Tibial nerve (tissue), 4 donors: ENCODE measurements around the gene HOMEZ. TPM values are rescaled to one million over a fixed set of nuclear protein-coding genes. Genes with fewer than 3 reads are reported as not detected.
A peak's percentile ranks its signal among the peaks of the same experiment; 100 is the strongest.

Experiments used
- DNase-seq, 2 donors: peaks; one replicate each; pipeline ENCODE4 v3.0.0-alpha.2; 2019; ENCODE audit warnings: low spot score in 2 of 2
- H3K27ac ChIP-seq, 4 donors: fragments of 200-600 bp; sonication (generic) in 3 of 4; one replicate each; pipeline ENCODE4 v1.5.1; 2017 to 2019; ENCODE audit warnings: mild to moderate bottlenecking in 1 of 4
- H3K27me3 ChIP-seq, 2 donors: fragments of 200-600 bp; sonication (generic) in 1 of 2; one replicate each; pipeline versions ENCODE4 v1.5.1 to v1.6.0; 2017 to 2019
- H3K36me3 ChIP-seq, 3 donors: fragments of 200-600 bp; sonication (generic); one replicate each; pipeline ENCODE4 v1.5.1; 2018 to 2019
- H3K4me1 ChIP-seq, 4 donors: fragments of 200-600 bp; sonication (generic) in 3 of 4; one replicate each; pipeline ENCODE4 v1.5.1; 2017 to 2019
- H3K4me3 ChIP-seq, 4 donors: fragments of 200-600 bp; sonication (generic) in 3 of 4; one replicate each; pipeline ENCODE4 v1.5.1; 2017 to 2019; ENCODE audit warnings: mild to moderate bottlenecking in 1 of 4, moderate library complexity in 1 of 4
- H3K9me3 ChIP-seq, 4 donors: fragments of 200-600 bp; sonication (generic) in 3 of 4; one replicate each; pipeline ENCODE4 v1.5.1; 2017 to 2019
- CTCF ChIP-seq, 5 experiments: fragments of 200-600 bp in 3 of 5; fragments of 450-650 bp in 2 of 5; sonication (generic) in 3 of 5; IDR thresholded peaks; one replicate each; pipeline ENCODE4 v1.5.1; 2016 to 2019; ENCODE audit warnings: antibody characterized with exemption in 5 of 5, mild to moderate bottlenecking in 3 of 5, moderate library complexity in 2 of 5
- EP300 ChIP-seq, 2 donors: sonication (generic); formaldehyde crosslinking; IDR thresholded peaks; one replicate each; pipeline ENCODE4 v1.6.1; 2017; ENCODE audit warnings: antibody characterized with exemption in 2 of 2, mild to moderate bottlenecking in 1 of 2
- POLR2A ChIP-seq, 2 donors: fragments of 450-650 bp; IDR thresholded peaks; one replicate each; pipeline ENCODE4 v1.6.1; 2017; ENCODE audit warnings: antibody characterized with exemption in 2 of 2, mild to moderate bottlenecking in 2 of 2, moderate library complexity in 2 of 2
- WGBS, 2 donors: methylation state at CpG; one replicate each; pipeline ENCODE4 v1.1.5; 2018; 5-methylcytosine and 5-hydroxymethylcytosine counted together
- total RNA-seq, 4 donors: library from RNA; depleted of rRNA; stranded (reverse); fragments of >200 nt; gene quantifications; one replicate each; pipeline ENCODE4 v1.1.0, GENCODE V29; 2016

Gene HOMEZ
- total RNA-seq, 4 donors from 2014 or later = 7.5 to 35.2 (median 10.2) TPM

- Histone ChIP-seq H3K9me3 (no peaks in the 10 kb centered on the region), H3K36me3 (peaks cover 0 to 49% (median 0%) of the 10 kb centered on the region in 3 donors), H3K4me1 (peaks cover 5 to 40% (median 25%) of the 10 kb centered on the region in 4 donors), H3K27me3 (no peaks in the 10 kb centered on the region), H3K27ac (peak overlapping the region in 1 of 4 donors; percentile 8), H3K4me3 (no peak overlapping the region)
- TF ChIP-seq CTCF (IDR thresholded peaks at IDR 0.05) = no peak
- TF ChIP-seq POLR2A (IDR thresholded peaks at IDR 0.05) = no peak
- WGBS, 2 donors = 85 to 86% methylated on average over 17 of the region's 17 CpGs
- DNase-seq = no peak
Observed at GRCh38 chr14:23308721-23309445, 23.0 kb upstream of the HOMEZ start.

GRCh38 chr14:23307687-23308644, 22.0 kb upstream of the HOMEZ start:
- no peak for DNase-seq
- peaks cover 5 to 45% (median 26%) of the 10 kb centered on the region in 4 donors for H3K4me1 ChIP-seq
- peaks cover 0 to 49% (median 0%) of the 10 kb centered on the region in 3 donors for H3K36me3 ChIP-seq
- H3K4me3 ChIP-seq = peak overlapping the region; percentile 48 to 84 (median 60)
- H3K27ac ChIP-seq = peak overlapping the region in 2 of 4 donors; percentile 81 to 95
- no peaks in the 10 kb centered on the region for H3K9me3 ChIP-seq
- TF ChIP-seq CTCF (IDR thresholded peaks at IDR 0.05) (no peak), POLR2A (IDR thresholded peaks at IDR 0.05) (no peak), EP300 (IDR thresholded peaks at IDR 0.05) (no peak)
- WGBS, 2 donors = 83 to 85% methylated on average over 22 of the region's 22 CpGs
- H3K27me3 ChIP-seq = no peaks in the 10 kb centered on the region

GRCh38 chr14:23307146-23307530, 21.2 kb upstream of the HOMEZ start:
- Histone ChIP-seq H3K27me3 (no peaks in the 10 kb centered on the region), H3K4me3 (peak overlapping the region; percentile 48 to 84 (median 60)), H3K27ac (peak overlapping the region; percentile 81 to 95 (median 92)), H3K9me3 (no peaks in the 10 kb centered on the region), H3K36me3 (peaks cover 0 to 45% (median 0%) of the 10 kb centered on the region in 3 donors), H3K4me1 (peaks cover 5 to 50% (median 27%) of the 10 kb centered on the region in 4 donors)
- no peak for DNase-seq
- TF ChIP-seq EP300 (IDR thresholded peaks at IDR 0.05) = no peak
- 6% methylated on average over 5 of the region's 5 CpGs for WGBS, 2 donors

- 0 to 1% methylated on average over 23 to 24 of the region's 24 CpGs for WGBS, 2 donors
- peak within 1 kb of the TSS; percentile 48 to 84 (median 60) for H3K4me3 ChIP-seq
- H3K4me1 ChIP-seq = peaks cover 5 to 50% (median 27%) of the 10 kb centered on the region in 4 donors
- H3K27me3 ChIP-seq = no peaks in the 10 kb centered on the region
- peak within 1 kb of the TSS; percentile 81 to 95 (median 92) for H3K27ac ChIP-seq
- DNase-seq = peak; percentile 89 to 92
- peaks cover 0 to 40% (median 0%) of the 10 kb centered on the region in 3 donors for H3K36me3 ChIP-seq
- TF ChIP-seq POLR2A (IDR thresholded peaks at IDR 0.05) = peak; percentile 60 to 83
- peak in 1 of 5 experiments; percentile 40 for TF ChIP-seq CTCF (IDR thresholded peaks at IDR 0.05)
- peak in 1 of 2 donors; percentile 83 for TF ChIP-seq EP300 (IDR thresholded peaks at IDR 0.05)
- H3K9me3 ChIP-seq = no peaks in the 10 kb centered on the region
Observed at GRCh38 chr14:23306412-23307145, 20.6 kb upstream of the HOMEZ start, which contains the start of gene BCL2L2. BCL2L2 (plus strand) TSS chr14:23306833; CDS start chr14:23307768, 935 bp downstream.
